ENCODE measurements around the gene USP6NL.

Gene USP6NL

GRCh38 chr10:11617233-11617632 is 5.8 kb upstream of the USP6NL start:
- no peak for TF ChIP-seq CTCF (conservative IDR thresholded peaks at IDR 0.05; ENCODE audit: low read depth, low read length)
- H3K4me3 ChIP-seq (ENCODE audit: low read length) = no peak overlapping the region
- DNase-seq (ENCODE audit: low read depth) = no peak

- no peak overlapping the region for H3K4me3 ChIP-seq (ENCODE audit: low read length)
- no peak for TF ChIP-seq CTCF (conservative IDR thresholded peaks at IDR 0.05; ENCODE audit: low read depth, low read length)
- DNase-seq (ENCODE audit: low read depth) = no peak
Measured at GRCh38 chr10:11616021-11616420, 4.6 kb upstream of the USP6NL start.

GRCh38 chr10:11615396-11615795 is 3.9 kb upstream of the USP6NL start:
- no peak overlapping the region for H3K4me3 ChIP-seq (ENCODE audit: low read length)

GRCh38 chr10:11612021-11613001 is 861 bp upstream of the USP6NL start:
- TF ChIP-seq CTCF (conservative IDR thresholded peaks at IDR 0.05; ENCODE audit: low read depth, low read length) = no peak
- no peak for DNase-seq (ENCODE audit: low read depth)
- peak overlapping the region; percentile 64 for H3K4me3 ChIP-seq (ENCODE audit: low read length)

More at GRCh38 chr10:11615396-11615795, 3.9 kb upstream of the USP6NL start:
- no peak for TF ChIP-seq CTCF (conservative IDR thresholded peaks at IDR 0.05; ENCODE audit: low read depth, low read length)
- DNase-seq (ENCODE audit: low read depth) = no peak

- no peak for TF ChIP-seq CTCF (conservative IDR thresholded peaks at IDR 0.05; ENCODE audit: low read depth, low read length)
- peak overlapping the region; percentile 91 for H3K4me3 ChIP-seq (ENCODE audit: low read length)
- no peak for DNase-seq (ENCODE audit: low read depth)
Measured at GRCh38 chr10:11610826-11611247, 613 bp downstream of the USP6NL start.

GRCh38 chr10:11610166-11610825 is 1.2 kb downstream of the USP6NL start:
- no peak for DNase-seq (ENCODE audit: low read depth)
- TF ChIP-seq CTCF (conservative IDR thresholded peaks at IDR 0.05; ENCODE audit: low read depth, low read length) = no peak
- H3K4me3 ChIP-seq (ENCODE audit: low read length) = peak overlapping the region; percentile 91
